Muscle of back (tissue), 11 donors: Measurements from ENCODE around the gene VCAM1. TPM values are rescaled to one million over a fixed set of nuclear protein-coding genes. Genes with fewer than 3 reads are reported as not detected.

Experiments
- DNase-seq, 3 donors: peaks; one replicate each; pipeline versions ENCODE4 v3.0.0 to v3.0.0-alpha.2; 2013
- polyA plus RNA-seq, 10 donors: library from polyadenylated mRNA; unstranded; fragments of 120-200 nt; gene quantifications; one replicate each; pipeline ENCODE4 v1.2.1, GENCODE V29; 2013; ENCODE audit not compliant: insufficient read length in 10 of 10

The VCAM1 gene
- polyA plus RNA-seq, 10 donors = 11.8 to 19.6 (median 15.2) TPM

DNA sequence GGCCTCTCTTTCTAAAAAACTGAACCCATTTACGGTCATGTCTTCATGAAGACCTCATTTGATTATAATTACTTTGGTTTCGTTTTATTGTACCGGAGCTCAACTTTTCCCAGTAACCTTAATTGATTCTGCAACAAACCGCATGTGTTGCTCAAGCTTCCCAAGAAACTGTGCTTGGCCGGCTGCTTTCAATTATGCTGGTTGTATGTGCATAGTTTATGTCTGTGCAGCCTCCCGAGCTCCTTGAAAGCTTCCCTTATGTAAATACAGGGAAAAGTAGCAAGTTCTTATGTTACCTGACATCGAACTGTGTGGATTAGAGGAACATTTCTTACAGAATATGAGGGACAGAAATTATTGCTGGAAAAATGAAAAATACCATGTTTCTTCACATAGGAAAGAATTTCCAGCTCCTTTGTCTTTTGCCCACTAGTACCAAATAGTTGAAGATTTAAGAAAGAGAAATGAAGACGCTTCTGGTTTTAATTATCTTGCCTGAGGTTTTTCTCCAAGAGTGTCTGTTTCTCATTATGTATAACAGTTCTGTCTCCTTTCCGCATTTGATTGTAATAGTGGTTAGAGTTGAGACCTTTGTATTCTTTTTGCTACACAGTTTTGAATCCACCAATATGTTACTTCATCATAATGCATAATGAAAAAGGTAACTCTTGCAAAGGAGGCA lies 2.1 kb downstream of the VCAM1 start:
- peak; percentile 76 to 95 (median 88) for DNase-seq

DNA sequence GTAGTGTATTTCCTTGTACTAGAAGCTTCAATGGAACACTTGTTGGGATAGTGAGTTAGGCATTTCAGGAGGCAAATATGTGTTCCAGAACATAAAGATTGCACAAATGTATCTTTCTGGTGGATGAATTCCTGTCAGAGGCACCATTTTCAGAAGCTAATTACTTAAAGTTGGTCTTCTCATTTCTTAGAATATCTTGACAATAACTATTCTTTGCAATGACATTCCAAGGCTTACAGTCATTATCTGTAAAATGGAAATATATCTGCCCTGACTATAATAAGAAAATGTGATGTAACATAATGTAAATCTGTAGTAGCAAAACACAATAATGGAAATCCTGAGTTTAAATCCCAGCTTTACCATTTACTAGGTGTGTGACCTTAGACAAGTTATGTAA lies 2.7 kb downstream of the VCAM1 start:
- DNase-seq = peak in 1 of 3 donors; percentile 33

DNA sequence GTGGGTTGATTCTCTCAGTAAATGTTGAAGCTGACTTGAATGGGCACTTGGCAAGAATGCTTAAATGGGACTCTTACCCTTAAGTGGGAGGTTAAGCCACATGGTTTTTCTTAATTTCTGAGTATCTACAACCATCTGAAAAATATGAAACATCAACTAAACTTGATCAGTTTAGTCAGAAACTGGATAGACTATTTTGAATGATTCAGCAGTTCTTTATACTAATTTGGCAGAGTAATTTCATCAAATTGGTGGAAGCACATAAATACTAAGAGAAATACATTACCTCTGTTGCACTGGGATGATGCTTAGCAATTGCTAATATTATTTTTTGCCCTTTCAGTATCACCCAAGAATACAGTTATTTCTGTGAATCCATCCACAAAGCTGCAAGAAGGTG lies 4.7 kb downstream of the VCAM1 start:
- DNase-seq = no peak

DNA sequence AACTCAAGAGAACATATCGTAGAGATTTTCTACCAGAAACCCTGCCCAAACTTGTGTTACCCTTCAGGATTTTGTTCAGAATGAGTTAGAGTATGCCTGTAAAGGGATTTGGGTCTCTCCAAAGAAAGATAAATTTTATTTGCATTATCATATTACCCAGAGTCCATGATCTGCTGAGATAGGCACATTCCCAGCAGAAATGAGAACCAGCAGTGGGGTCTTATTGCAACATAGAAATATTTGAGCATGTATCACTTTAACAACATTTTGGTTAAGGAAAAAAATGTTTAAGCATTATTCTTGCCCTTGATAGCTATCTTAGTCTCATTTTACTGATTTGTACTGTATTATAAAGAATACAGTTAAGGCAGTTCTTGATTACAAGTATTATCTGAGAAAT lies 10.6 kb downstream of the VCAM1 start:
- peak in 2 of 3 donors; percentile 8 to 27 for DNase-seq

DNA sequence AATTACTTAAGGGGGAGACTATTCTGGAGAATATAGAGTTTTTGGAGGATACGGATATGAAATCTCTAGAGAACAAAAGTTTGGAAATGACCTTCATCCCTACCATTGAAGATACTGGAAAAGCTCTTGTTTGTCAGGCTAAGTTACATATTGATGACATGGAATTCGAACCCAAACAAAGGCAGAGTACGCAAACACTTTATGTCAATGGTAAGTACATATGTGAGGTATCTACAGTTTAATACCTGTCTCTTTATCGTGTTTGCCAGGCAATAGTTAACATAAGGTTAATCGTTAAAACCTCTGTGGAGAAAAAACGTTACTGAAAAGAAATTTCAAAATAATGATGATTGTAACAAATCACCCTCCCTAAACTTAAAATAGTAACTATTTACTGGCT lies 11.8 kb downstream of the VCAM1 start:
- DNase-seq = no peak

DNA sequence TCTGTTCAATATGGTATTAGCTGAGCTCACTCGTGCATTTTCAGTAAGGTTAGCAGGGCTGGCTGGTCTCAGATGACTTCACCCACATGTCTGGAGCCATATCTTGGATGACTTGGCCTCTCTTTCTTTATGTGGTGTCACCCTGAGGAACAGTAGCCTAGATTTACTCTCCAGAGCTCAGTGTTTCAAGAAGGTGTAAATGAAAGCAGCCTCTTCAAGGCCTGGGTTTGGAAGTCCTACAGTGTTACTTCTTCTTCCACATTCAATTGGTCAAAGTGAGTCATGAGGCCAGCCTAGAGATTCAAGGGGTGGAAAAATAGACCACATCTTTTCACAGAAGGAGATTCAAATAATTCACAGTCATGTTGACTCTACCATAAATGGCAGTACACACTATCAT lies 12.2 kb downstream of the VCAM1 start:
- no peak for DNase-seq

DNA sequence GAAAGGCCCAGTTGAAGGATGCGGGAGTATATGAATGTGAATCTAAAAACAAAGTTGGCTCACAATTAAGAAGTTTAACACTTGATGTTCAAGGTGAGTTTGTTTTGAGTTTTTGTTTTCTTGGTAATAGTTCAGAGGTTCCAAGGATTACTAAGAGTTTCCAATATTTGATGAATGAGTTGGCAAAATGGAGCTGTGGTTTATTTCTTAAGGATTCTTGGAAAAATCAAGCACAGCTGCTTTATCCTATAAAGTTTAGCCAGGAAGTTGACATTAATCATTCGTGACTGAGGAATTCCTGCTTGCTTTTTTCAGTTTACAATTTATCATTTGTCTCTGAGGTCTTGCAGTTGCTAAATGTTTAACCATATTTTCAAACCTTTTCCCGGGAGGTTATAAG lies 15.1 kb downstream of the VCAM1 start:
- DNase-seq = peak; percentile 82 to 92 (median 91)

DNA sequence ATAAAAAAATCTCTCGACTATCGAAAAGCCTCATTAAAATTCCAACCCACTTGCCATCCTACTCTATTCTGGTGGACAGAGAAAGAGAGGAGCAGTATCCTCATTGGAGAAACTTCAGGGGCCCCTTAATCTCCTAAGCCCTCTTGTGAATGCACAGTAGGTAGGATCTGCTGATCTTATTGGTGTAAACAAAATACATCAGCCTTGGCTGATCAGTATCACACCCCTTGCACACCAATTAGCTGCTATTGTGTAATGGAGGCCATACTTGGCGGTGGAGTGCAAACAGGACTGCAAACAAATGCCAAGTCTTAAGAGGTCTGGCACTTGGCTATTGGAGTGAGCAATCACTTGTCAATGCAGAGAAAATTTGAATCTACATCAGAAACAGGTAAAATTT lies 15.7 kb downstream of the VCAM1 start:
- DNase-seq = peak in 1 of 3 donors; percentile 30

DNA sequence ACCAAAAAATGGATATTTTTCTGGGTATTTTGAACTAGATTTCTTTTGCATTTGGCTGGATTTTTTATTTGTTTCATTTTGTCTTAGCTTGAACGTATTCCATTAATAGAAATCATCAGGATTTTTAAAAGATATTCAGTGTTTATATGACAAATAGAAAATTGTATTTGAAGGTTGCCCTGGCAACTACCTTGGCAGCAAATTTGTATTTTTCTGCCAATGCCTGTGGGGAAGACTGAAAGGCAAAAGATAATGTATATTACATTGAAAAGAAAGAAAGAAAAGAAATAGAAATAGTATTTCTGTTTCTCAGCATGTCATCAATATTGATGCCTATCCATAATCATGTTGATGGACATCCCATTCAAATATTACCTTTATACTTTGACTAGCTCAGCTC lies 16.8 kb downstream of the VCAM1 start:
- DNase-seq = peak; percentile 61 to 84 (median 79)

DNA sequence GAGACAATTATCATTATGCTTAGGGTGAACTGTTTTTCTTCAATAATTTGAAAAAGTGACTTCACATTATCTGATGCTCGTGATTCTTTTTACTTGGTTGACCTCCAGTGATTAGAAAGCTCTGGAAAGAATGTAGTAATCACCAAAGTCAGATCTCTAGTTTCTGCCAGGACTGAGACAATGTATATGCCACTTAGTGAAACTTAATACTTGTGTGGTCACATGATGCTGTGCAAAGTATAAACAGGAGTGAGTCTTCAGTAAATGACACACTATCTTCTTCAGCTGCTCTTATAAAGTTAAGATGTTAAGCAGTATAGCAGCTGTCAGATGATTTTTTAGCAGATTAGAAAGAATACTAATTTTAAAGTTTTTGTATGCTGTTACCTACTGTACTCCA lies 17.2 kb downstream of the VCAM1 start:
- peak; percentile 47 to 75 (median 71) for DNase-seq

DNA sequence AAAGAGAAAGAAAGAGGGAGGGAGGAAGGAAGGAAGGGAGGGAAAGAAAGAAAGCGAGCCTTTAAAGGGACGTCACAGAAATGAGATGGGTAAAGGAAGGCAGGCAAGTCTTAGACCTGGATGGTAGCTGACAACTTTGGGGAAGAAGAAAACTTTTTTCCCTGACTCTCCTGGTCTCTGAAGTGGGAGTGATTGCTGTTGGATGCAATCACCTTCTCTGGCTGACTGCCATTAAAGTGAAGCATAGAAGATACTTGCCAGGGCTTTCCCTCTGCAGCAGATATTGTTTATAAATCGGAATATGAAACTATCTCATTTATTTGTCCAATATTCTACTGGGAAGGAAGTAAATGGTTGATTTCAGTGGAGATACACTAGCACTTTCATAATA lies 27.0 kb downstream of the VCAM1 start:
- no peak for DNase-seq

DNA sequence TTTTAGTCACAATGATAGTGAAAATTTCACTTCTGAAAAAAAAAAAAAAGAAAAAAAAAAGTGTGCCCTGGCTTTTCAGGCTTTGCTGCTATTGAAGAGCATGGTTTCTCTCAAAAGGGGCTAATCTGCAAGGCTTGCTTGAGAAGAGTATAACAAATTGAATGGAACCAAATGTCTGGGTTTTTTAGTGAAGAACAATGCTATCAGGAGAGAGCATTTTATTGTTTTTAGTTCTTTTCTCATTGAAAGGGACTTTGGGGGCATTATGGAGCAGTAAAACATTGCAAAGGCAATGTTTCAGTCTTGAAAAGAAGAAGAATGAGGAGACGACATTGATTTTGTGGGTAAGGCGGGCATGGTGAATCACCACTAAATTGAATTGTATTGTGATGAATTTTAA lies 28.2 kb downstream of the VCAM1 start:
- DNase-seq = no peak

DNA sequence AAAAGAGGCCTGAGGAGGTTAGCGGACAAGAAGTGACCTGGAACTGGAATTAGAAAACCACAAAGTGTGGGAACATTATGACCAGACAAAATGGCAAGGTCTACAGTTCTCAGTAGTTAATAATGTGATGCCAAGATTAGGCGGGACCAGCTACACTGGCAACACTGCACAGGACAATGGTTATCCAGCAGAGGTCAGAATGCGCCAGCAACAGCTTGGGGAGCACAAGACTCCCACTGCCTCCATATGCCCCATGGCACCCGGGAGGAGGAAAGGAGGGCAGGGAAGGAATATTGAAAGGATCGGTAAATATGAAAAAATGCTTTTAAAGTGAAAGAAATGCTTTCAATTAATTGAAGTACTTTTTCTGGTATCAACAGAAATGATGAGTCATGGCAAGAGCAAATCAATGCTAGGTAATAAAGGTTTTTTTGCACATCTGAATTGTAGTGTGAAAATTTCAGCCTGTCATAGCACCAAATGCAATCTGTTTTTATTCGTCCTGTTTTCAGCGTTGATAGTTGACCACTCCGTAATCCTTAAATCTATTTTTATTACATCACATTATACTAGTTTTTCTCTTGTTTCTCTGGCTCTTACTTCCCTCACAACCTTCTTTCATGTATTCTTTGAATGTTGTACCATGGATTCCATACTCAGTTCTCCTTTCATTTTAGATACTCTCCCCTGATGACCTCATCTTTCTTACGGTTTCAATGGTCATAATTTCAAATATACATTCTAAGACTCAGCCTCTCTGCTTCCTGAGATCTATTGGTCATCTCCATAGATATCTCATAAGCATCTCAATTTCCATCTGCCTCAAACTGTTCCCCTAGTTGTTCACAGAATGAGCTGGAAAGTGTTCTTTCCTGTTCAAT lies 30.7 kb downstream of the VCAM1 start:
- DNase-seq = no peak

DNA sequence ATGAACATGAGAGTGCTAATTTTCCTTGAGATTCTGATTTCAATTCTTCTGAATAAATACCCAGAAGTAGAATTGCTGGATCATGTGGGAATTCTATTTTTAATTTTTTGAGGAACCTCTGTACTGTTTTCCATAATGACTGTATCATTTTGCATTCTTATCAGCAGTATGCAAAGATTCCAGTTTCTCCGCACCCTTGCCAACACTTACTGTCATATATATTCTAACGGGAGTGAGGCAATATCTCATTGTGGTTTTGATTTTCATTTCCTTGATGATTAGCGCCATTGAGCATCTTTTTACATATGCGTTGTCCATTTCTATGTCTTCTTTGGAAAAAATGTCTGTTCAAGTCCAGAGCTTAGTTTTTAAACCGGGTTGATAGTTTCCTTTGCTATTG lies 33.2 kb downstream of the VCAM1 start:
- DNase-seq = no peak

DNA sequence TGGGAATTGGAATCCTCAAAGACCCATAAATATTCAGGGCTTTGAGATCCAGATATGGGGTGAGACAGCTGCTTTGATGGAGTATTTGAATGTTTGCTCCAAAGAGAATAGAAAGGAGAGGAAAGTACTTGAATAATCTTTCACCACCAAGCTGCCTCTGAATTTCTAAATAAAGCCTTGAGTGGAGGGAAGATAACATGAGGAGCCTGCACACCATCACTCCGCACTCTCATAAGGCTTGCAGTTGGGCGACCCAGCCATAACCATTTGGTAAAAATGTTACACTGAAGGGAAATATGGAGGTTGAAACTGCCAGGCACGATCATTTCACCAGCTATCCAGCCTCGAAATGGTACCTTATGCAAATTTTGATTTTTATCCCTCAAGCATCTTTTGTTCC lies 38.4 kb downstream of the VCAM1 start:
- no peak for DNase-seq

DNA sequence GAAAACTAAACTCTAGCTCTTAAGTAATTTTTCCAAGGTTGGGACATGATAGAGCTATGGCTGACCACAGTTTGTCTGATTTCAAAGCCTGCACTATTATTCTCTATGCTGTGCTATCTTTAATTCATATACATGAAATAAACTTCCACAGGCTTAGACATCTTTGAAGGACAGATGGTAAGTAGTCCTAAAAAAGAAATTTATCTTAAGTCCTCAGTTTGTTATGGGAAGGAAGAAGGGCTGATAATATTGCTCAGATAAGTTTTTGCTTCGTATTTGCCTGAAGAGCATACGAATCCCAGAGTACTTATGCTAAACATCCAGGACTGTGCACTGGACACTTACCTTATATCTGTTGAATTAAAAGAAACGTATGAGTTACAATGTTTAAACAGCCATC lies 39.6 kb downstream of the VCAM1 start:
- no peak for DNase-seq

DNA sequence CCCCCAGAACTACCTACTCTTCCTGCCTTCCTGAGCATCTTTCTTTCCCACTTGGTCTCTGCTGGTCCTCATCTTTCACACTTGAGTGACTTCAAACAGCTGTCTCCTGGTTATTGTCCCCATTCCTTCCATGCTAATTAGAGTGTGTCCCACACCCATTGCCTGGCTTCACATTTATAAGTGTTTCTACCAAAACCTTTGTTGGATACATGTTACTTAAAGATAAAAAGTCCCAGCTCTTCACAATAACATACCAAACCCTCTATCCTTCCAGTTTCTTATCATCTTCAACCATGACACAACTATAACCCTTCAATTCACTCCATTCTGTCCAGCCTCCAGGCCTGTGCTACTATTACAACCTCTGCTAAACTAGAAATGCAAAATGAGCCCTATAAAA lies 41.0 kb downstream of the VCAM1 start:
- DNase-seq = no peak

DNA sequence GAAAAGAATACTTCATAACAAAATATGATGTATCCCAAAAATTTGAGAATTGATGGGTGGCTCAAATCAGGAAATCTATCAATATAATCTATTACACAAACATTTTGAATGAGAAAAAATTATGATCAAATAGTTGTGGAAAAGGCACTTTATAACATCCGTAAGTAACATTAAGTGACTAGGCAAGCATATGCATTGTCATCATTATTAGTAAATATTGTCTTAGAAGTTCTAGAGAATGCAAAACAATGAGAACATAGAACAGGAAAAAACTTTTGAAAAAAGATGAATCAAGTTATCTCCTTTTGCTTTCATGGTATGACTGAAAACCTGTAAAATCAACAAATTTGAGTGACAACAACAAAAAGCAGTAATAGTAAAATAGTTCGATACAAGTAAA lies 42.9 kb downstream of the VCAM1 start:
- DNase-seq = no peak

DNA sequence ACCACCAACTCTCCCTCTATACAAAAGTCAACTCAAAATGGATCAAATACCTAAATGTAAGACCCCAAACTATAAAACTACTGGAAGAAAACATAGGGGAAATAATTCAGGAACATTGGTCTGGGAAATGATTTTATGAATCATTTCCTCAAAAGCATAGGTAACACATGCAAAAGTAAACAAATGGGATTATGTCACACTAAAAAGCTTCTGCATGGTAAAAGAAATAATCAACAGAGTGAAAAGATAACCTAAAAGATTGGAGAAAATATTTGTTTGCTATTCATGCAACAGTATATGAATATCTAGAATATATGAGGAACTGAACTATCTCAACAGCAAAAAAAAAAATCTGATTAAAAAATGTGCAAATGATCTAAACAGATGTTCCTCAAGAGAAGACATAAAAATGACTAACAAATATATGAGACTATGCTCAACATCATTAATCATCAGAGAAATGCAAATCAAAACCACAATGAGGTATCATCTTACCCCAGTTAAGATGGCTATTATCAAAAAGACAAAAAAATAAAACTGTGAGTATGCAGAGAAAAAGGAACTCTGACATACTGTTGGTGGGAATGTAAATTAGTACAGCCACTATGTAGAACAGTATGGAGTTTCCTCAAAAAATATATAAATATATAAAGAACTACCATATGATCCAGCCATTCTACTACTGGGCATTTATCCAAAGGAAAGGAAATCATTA lies 47.8 kb downstream of the VCAM1 start:
- peak in 1 of 3 donors; percentile 31 for DNase-seq

DNA sequence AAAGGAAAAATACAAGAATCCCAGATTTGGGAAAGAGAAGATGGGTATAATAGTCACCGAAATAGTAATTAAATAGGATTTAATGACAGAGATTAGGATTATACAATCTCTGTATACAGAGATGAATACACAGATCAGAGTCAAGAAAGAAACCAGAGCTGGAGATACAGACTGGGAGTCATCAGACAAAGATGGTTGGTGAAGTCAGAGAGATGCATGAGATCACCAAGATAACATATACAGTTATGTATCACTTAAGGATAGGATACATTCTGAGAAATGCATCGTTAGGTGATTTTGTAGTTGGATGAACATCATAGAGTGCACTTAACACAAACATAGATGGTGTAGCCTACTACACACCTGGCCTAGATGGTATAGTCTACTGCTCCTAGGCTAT lies 49.8 kb downstream of the VCAM1 start:
- no peak for DNase-seq

DNA sequence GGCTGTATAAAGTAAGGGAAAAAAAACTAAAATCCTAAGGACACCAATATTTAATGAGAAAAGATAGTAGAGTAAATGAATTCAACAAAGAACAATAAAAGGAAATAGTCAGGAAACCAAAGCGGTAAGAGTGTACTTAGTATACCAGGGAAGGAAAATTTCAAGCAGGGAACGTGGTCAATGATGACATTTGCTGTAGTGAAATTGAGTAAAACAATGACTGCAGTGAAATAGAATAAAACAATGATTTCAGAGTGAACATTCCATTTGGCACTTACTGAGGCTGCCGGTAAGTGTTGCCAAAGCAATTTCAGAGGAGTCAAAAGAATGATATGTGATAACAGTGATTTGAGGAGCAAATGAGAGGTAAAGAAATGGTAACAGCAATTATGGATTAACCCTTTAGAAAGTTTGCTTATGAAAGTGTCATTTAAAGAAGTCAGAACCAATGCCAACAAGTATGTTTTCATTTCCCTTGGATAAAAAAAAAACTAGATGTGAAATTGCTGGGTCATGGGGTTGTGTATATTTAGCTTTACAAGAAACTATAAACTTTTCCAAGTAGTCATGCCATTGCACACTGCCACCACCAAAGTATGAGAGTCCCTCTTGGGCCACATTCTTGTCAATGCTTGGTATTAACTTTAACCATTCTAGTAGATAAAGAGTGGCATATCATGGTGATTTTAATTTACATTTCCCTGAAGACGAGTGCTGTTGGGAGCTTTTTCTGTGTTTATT lies 50.5 kb downstream of the VCAM1 start:
- DNase-seq = peak in 1 of 3 donors; percentile 15

DNA sequence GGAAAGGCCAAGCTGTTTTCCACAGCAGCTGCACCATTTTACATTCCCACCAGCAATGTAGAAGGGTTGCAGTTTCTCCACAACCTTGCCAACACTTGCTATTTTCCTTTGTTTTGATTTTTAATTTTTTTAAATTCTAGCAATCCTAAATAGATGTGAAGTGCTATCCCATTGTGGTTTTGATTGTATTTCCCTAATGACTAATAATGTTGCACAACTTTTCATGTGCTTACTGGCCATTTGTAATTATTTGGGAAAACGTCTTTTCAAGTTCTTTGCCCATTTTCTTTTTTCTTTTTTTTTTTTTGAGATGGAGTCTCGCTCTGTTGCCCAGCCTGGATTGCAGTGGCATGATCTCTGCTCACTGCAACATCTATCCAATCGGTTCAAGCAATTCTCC lies 53.9 kb downstream of the VCAM1 start:
- DNase-seq = no peak
